CD4-positive, alpha-beta T cell treated with Interferon gamma for 1 hour (primary cell): Measurements from ENCODE around the gene OR6K3.

Experiments used
- DNase-seq: peaks from one replicate; pipeline ENCODE4 v3.0.0-alpha.2; 2020

Gene OR6K3

GRCh38 chr1:158686111-158687009, 34.2 kb downstream of the OR6K3 start, which contains the start of gene SPTA1:
SPTA1 (minus strand) TSS chr1:158686715; CDS start chr1:158686517, 198 bp downstream.
- DNase-seq = no peak

GRCh38 chr1:158685085-158685484, 35.4 kb downstream of the OR6K3 start:
- DNase-seq = no peak

GRCh38 chr1:158681606-158682005, 38.9 kb downstream of the OR6K3 start:
- DNase-seq = no peak

GRCh38 chr1:158679289-158679688, 41.2 kb downstream of the OR6K3 start:
- no peak for DNase-seq

GRCh38 chr1:158675563-158676323, 44.8 kb downstream of the OR6K3 start:
- DNase-seq = no peak

GRCh38 chr1:158674302-158674701, 46.2 kb downstream of the OR6K3 start:
- no peak for DNase-seq
